Osteoblast (primary cell): ENCODE data around the gene PTPN22. TPM values are rescaled to one million over a fixed set of nuclear protein-coding genes. Genes with fewer than 3 reads are reported as not detected.

Experiments used
- DNase-seq: peaks from one replicate; pipeline ENCODE4 v3.0.0; 2011; ENCODE audit warnings: low spot score, mixed read lengths; ENCODE audit not compliant: insufficient read length; ENCODE audit errors: missing footprints
- H2AFZ ChIP-seq: 2 replicates; pipeline ENCODE4 v1.6.0; 2011; ENCODE audit warnings: mild to moderate bottlenecking, low read length
- H3K27ac ChIP-seq: 2 replicates; pipeline ENCODE4 v1.5.1; 2011; ENCODE audit warnings: mild to moderate bottlenecking, low read depth, low read length, moderate library complexity
- H3K27me3 ChIP-seq: 2 replicates; pipeline ENCODE4 v1.6.0; 2012; ENCODE audit warnings: mild to moderate bottlenecking, control low read depth, inconsistent platforms, low read length, moderate library complexity; ENCODE audit not compliant: insufficient read depth
- H3K36me3 ChIP-seq: 2 replicates; pipeline ENCODE4 v1.5.1; 2011; ENCODE audit warnings: mild to moderate bottlenecking, low read length, control low read depth, moderate library complexity; ENCODE audit not compliant: insufficient read depth
- H3K4me1 ChIP-seq: 2 replicates; pipeline ENCODE4 v1.5.1; 2011; ENCODE audit warnings: mild to moderate bottlenecking, low read length, control low read depth, moderate library complexity; ENCODE audit not compliant: insufficient read depth
- H3K4me2 ChIP-seq: 2 replicates; pipeline ENCODE4 v1.6.0; 2011; ENCODE audit warnings: mild to moderate bottlenecking, low read length; ENCODE audit not compliant: insufficient read depth
- H3K4me3 ChIP-seq: fragments of 200-600 bp; sonication (generic); 3 replicates; pipeline ENCODE4 v1.5.1; 2012; ENCODE audit warnings: mild to moderate bottlenecking, low read length, inconsistent platforms; ENCODE audit not compliant: insufficient read depth
- H3K79me2 ChIP-seq: 2 replicates; pipeline ENCODE4 v1.6.0; 2012; ENCODE audit warnings: mild to moderate bottlenecking, low read length, control low read depth, inconsistent platforms; ENCODE audit not compliant: insufficient read depth
- H3K9me3 ChIP-seq: 2 replicates; pipeline ENCODE4 v1.5.1; 2011; ENCODE audit warnings: low read depth, low read length, control low read depth
- H4K20me1 ChIP-seq: 2 replicates; pipeline ENCODE4 v1.6.0; 2012; ENCODE audit warnings: mild to moderate bottlenecking, low read length, control low read depth; ENCODE audit not compliant: insufficient read depth
- CTCF ChIP-seq: IDR thresholded peaks from 2 replicates; pipeline ENCODE4 v1.5.1; 2011; ENCODE audit warnings: mild to moderate bottlenecking, low read depth, low read length, moderate library complexity; ENCODE audit errors: extremely low read depth
- total RNA-seq: library from RNA; depleted of rRNA; stranded (reverse); fragments of >200 nt; gene quantifications from 2 replicates; pipeline ENCODE4 v1.2.3, GENCODE V29; 2012

The PTPN22 gene
- total RNA-seq, 1 donor = 1.1 TPM

- Histone ChIP-seq H4K20me1 (no peaks in the 10 kb centered on the region), H3K4me1 (peaks cover 14% of the 10 kb centered on the region), H3K27ac (no peak overlapping the region), H2AFZ (no peak overlapping the region), H3K79me2 (peaks cover 96% of the 10 kb centered on the region), H3K4me2 (peak overlapping the region; percentile 18), H3K4me3 (no peak overlapping the region), H3K36me3 (no peaks in the 10 kb centered on the region), H3K27me3 (no peaks in the 10 kb centered on the region), H3K9me3 (no peaks in the 10 kb centered on the region)
- DNase-seq = peak; percentile 86
- no peak for TF ChIP-seq CTCF
These were observed 66.9 kb downstream of the PTPN22 start for GRCh38 chr1:113804421-113805255.

GRCh38 chr1:113802367-113803007 is 69.0 kb downstream of the PTPN22 start:
- H3K36me3 ChIP-seq = peaks cover 2% of the 10 kb centered on the region
- TF ChIP-seq CTCF = no peak
- H3K4me3 ChIP-seq = no peak overlapping the region
- H3K4me1 ChIP-seq = peaks cover 9% of the 10 kb centered on the region
- H4K20me1 ChIP-seq = no peaks in the 10 kb centered on the region
- H3K27me3 ChIP-seq = no peaks in the 10 kb centered on the region
- H2AFZ ChIP-seq = no peak overlapping the region
- peaks cover 90% of the 10 kb centered on the region for H3K79me2 ChIP-seq
- DNase-seq = no peak
- H3K4me2 ChIP-seq = no peak overlapping the region
- no peak overlapping the region for H3K27ac ChIP-seq
- H3K9me3 ChIP-seq = no peaks in the 10 kb centered on the region

- H3K4me2 ChIP-seq = no peak overlapping the region
These were observed 71.0 kb downstream of the PTPN22 start for GRCh38 chr1:113800487-113800886.

More at GRCh38 chr1:113800487-113800886, 71.0 kb downstream of the PTPN22 start:
- peaks cover 81% of the 10 kb centered on the region for H3K79me2 ChIP-seq
- H3K27ac ChIP-seq = no peak overlapping the region
- no peak for DNase-seq
- no peaks in the 10 kb centered on the region for H3K9me3 ChIP-seq
- H2AFZ ChIP-seq = no peak overlapping the region
- H3K36me3 ChIP-seq = peaks cover 12% of the 10 kb centered on the region
- H3K27me3 ChIP-seq = no peaks in the 10 kb centered on the region
- H4K20me1 ChIP-seq = no peaks in the 10 kb centered on the region
- peaks cover 9% of the 10 kb centered on the region for H3K4me1 ChIP-seq
- TF ChIP-seq CTCF = no peak
- H3K4me3 ChIP-seq = no peak overlapping the region
